NCI-H2107 (cell line): ENCODE results near the gene MSN.
"Not testable (repeated sequence)": the region's sequence is repeated elsewhere in the genome, so short reads cannot be mapped to it uniquely, and the experiment has no call there.

Experiments
- DNase-seq: peaks from one replicate; lab custom pipeline; 2025; lab: John Stamatoyannopoulos, UW

MSN gene

GRCh38 chrX:65667503-65668376 lies at the start of gene MSN:
TSS of gene MSN (plus strand) at chrX:65667654. CDS start at chrX:65667842, 188 bp downstream.
- no peak for DNase-seq

DNA sequence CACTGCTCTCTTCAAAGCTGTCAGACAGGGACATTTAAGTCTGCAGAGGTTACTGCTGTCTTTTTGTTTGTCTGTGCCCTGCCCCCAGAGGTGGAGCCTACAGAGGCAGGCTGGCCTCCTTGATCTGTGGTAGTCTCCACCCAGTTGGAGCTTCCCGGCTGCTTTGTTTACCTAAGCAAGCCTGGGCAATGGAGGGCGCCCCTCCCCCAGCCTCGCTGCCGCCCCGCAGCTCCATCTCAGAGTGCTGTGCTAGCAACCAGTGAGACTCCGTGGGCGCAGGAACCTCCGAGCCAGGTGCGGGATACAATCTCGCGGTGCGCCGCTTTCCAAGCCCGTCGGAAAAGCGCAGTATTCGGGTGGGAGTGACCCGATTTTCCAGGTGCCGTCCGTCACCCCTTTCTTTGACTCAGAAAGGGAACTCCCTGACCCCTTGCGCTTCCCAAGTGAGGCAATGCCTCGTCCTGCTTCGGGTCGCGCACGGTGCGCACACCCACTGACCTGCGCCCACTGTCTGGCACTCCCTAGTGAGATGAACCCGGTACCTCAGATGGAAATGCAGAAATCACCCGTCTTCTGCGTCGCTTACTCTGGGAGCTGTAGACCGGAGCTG lies 47.3 kb upstream of the MSN start:
- DNase-seq, result not testable (repeated sequence)

- DNase-seq, result no peak
Measured at GRCh38 chrX:65630771-65631170, 36.7 kb upstream of the MSN start.

GRCh38 chrX:65633826-65634225 lies 33.6 kb upstream of the MSN start:
- DNase-seq, result no peak

- DNase-seq, result no peak
Measured at GRCh38 chrX:65634732-65635131, 32.7 kb upstream of the MSN start.

DNA sequence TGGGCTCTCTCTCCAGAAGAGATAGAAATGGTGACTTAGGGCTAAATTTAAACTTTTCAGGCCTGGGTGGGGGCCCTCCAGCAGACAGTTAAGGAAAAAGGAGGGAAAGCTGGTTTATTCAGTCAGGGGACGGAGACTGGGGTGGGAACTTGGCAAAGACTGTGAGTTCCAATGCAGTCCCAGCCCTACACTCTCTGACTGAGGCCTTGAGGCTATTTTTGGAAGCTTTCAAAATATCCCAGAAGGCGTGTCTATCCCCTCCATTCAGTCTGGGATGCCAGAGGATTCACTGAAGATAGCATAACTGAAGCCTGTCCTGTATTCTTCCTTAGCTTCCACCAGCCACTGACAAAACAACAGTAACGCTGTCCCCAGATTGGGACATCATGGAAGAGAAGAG lies 32.1 kb upstream of the MSN start:
- no peak for DNase-seq

DNA sequence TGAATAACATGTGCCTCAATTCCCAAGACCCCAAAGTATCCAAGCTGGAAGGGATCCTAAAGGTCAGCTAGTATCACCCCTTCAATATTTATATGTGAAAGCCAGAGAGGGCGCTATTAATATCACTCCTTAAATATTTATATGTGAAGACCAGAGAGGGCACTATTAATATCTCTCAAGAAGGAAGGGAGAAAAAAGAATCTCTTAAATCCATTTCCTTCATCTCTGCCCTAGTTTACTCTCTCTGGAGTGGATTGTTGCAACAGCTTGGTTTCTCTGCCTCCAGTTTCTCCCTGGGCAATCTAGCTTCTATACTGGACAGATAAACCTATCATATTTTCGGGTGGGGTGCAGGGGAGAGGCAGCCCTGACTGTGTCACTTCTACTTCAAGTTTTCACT lies 31.6 kb upstream of the MSN start:
- DNase-seq, result no peak

- DNase-seq, result not testable (repeated sequence)
Measured at GRCh38 chrX:65636261-65636660, 31.2 kb upstream of the MSN start.

- DNase-seq, result no peak
Measured at GRCh38 chrX:65637335-65637734, 30.1 kb upstream of the MSN start.

- no peak for DNase-seq
Measured at GRCh38 chrX:65642914-65643491, 24.5 kb upstream of the MSN start.

DNA sequence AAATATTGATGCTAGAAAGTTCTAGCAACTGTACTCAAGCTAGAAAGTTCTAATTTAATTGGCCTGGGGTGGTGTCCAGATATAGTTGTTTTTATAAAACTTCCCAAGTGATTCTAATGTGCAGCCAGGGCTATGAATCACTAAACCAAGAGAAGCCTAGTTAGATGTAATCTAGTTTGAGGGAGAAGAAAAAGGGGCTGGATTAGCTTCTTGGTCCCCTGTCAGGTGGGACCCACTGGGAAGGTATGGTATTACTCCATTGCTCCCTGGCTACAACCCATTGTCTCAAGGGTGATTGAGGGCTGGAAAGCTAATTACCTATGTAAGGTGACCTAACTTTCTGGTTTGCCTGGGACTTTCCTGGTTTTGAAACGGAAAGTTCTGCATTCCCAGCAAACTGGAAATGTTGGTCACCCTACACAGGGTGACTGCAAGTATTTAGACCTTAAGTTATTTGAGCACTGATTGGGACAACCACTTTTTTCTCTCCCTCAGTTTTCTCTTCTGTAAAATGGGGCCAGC lies 23.9 kb upstream of the MSN start:
- DNase-seq, result no peak

GRCh38 chrX:65644621-65645289 lies 22.7 kb upstream of the MSN start:
- DNase-seq, result no peak

- DNase-seq, result no peak
Measured at GRCh38 chrX:65647801-65648200, 19.7 kb upstream of the MSN start.

DNA sequence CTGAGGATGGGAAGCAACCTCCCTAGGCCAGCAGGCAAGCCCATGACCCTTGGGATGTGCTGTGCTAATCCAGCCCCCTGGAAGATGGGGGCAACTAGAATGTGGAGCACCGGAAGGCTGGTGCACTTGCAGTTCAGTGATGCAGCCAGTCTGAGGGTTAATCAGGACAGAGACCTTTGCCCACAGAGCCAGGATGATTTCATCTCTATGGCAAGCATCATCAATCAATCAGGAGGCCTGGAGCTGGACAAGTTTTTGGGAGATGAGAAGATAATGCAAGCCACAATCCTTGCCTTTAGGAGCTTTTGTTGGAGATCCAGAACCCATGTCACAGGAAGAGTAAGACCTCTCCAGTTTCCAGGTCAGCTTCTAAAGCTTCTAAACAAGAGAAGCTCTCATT lies 15.4 kb upstream of the MSN start:
- no peak for DNase-seq

- not testable (repeated sequence) for DNase-seq
Measured at GRCh38 chrX:65657009-65657441, 10.4 kb upstream of the MSN start.

DNA sequence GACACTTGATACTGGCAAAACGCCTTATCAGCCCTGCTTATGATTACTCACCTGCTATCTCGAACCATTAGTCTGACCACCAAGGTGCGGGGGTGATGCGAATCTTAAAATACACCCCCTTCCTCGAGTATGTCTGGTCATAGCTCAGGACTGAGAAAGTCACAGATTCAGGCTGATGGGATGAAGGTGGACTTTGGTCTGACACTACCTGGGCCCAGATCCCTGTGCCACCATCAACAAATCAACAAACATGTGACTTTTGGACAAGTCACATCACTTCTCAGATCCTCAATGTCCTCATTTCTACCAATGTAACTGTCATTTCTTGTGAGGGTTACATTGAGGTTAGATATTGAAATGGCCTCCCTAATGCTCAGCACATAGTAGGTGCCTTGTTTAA lies 9.8 kb upstream of the MSN start:
- DNase-seq, result no peak

DNA sequence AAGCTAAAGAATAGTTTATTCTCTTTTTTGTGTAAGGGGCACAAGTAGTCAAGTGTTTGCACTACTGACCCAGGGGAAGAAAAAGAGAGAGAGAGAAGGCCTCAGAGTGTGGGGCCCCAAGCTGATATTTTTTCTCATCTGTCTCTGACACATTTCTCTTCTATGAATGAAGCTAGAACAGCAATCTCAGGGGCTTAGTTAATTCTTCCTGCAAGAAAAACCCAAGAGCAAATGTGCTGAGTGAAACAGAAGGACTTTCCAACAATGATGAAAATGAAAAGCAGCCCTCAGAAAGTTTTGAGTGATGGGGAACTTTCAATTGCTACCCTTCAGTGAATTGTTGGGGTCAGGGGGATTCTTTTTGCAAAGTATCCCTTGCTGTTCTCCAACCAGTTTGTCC lies 9.2 kb upstream of the MSN start:
- no peak for DNase-seq

DNA sequence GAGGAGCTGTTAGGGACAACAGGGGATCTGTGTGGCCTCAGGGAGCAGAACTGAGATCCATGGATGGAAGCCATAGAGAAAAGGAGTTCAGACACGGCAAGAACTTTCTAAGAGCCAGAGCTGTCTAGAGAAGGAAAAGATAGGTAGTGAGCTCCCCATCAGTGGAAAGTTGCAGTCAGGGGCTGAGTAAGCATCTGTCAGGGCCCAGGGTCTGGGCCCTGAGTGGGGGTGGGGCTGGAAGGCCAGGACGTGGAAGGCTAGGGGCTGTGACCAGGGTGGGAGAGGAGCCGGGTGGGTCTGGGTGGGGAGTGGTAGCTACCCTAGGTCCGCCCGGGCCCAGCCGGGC lies 324 bp upstream of the MSN start:
- no peak for DNase-seq

DNA sequence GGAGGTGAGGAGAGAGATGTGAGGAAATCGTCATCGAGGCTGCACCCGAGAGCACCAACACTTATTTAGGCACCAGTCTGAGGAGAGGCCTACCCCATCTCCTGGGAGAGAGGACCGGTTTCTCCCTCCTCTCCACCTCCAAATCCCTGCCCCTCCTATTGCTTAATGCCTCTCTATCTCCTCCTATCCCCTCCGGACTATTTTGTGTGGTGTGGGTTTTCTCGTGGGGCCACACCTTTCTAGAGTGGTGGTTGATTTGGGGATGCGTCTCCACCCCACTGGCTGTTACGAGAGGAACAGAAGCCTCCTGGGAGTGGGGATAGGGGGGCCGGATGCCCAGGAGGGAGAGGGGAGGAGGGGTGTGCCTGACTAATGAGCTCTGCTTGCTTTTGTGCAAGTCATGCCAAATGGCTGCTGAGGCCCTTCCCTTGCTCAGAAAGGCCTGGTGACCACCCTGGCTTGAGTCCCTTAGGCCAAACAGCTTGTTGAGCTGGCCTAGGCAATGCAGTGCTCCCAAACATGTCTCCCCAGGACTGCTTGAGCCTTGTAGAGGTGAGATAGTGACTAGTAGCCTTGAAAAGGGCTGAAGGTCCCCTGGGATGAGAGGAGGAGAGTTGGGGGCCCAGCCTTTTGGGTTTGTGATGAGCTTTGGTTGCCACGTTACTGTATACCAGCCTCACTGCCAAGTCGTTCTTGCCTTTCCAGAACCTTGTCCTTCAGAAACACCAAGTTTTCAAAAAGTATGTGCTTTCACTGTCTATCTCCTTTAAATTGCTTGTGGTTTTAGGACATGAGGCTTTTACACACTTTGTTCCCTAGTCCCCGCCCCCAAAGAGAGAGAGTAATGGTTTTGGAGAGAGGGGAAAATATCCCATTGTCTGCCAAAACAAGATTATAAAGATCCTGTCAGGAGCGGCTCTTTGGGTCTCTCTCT lies 1.2 kb downstream of the MSN start:
- no peak for DNase-seq

DNA sequence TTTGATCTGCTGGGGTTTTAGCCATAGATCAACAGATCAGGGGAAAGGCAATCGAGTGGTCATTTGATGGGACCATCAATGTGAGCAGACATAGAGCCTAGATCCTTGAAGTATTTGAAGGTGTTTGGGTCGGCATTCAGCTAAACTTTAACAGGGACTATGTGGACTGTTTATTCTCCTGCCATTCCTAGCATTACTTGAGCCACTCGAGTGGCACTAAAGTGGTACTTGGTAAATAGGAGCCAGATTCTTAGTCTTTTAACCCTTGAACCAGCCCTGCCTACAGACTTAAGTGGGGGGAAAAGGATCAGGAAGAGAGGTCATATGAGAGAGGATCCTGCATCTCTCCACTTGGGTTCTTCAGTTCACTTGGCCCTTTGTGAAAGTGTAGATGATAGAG lies 3.8 kb downstream of the MSN start:
- DNase-seq, result no peak

DNA sequence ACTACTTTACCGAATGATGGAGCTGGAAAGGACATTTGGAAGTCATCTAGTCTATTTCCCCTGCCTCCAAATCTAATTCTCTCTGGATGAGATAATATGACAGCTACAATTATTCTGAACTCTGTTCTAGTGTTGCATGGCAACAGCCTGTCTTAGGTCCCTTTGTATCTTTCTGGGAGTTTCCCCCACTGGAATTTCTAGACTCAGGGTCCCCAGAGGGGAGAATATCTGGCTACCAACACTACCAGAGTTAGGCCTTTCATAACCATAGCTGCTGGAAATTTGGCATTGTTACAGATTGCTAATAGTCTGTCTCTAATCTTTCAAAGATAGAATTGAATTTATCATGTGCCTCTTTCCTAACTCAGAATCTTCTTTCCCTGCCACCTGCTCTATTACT lies 4.5 kb downstream of the MSN start:
- DNase-seq, result no peak

- no peak for DNase-seq
Measured at GRCh38 chrX:65673857-65674203, 6.4 kb downstream of the MSN start.
